Activated effector memory CD4-positive, alpha-beta T cell treated with anti-CD3 and anti-CD28 coated beads, Interleukin-2, amount 50 U/mL, for 16 hours (primary cell): ENCODE data around the gene VASN.

Experiments
- DNase-seq: peaks from one replicate; pipeline ENCODE4 v3.0.0-alpha.2; 2020

VASN gene

GRCh38 chr16:4373356-4373908 is 1.8 kb downstream of the VASN start:
- DNase-seq, result no peak

GRCh38 chr16:4373909-4374742 is 2.5 kb downstream of the VASN start:
- DNase-seq, result no peak

- no peak for DNase-seq
Measured at GRCh38 chr16:4375717-4376116, 4.1 kb downstream of the VASN start.

DNA sequence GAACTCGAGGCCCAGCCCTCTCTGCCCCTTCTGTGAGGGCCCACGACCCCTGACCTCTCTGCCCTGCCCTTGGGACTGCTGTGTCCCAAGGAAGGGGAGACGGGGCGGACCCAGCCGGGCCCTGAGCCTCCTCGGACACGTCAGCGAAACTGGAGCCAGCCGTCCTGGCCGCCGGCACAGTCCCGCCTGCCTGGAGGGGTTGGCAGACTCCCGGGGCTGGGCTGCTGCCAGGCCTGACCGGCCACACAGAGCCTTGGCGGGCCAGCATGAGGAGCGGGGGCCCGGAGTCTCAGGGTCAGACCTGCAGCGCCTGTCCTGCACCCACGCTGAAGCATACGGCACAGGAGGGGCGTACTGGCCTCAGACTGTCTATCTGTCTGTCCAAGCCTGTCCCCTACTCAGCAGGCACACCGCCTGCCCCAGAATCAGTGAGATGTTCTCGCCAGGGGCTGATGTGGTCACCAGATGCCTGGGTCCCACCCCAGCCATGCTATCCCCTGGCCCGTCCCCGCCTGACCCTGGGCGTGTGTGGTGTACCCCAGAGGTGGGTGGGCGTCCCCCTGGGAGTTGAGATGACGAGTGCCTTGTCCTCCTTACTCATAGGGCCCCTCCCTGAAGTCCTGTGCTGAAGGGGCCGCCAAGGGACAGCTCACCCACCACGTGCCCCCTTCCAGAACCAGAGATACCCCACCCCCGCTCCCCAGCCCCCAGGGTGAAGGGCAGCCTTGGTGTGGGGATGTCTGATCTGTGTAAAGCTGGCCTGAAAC is 4.7 kb downstream of the VASN start:
- DNase-seq, result no peak

DNA sequence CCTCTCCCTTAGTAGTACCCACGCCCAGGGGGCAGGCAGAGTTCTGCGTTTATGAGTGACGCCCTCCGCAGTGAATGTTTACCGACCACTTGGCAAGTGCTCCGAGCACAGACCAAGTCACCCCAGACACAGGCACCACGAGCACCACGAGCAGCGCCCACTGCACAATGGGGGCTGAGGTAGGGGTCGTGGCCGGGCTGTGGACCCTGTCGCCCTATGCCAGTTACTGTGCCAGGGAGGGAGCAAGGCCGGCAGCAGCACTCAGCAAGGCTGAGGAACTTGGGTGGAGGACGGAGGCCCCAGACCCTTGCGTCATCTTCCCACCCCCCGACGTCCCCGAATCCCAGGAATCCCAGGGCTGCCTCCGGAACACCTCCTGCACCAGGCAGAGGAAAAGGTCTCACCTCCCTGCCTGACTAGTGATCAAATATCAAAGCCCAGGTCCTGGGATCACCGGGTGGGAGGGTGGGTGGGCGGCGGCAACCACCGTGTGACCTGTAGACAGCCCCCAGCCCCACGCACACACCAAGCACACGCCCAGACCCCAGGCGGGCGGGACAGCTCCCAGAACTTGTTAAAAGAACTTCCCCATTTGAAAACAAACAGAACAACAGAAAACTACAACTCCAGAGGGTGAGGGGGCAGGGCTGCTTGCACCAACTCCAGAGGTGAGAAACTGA is 5.4 kb downstream of the VASN start:
- DNase-seq, result no peak

DNA sequence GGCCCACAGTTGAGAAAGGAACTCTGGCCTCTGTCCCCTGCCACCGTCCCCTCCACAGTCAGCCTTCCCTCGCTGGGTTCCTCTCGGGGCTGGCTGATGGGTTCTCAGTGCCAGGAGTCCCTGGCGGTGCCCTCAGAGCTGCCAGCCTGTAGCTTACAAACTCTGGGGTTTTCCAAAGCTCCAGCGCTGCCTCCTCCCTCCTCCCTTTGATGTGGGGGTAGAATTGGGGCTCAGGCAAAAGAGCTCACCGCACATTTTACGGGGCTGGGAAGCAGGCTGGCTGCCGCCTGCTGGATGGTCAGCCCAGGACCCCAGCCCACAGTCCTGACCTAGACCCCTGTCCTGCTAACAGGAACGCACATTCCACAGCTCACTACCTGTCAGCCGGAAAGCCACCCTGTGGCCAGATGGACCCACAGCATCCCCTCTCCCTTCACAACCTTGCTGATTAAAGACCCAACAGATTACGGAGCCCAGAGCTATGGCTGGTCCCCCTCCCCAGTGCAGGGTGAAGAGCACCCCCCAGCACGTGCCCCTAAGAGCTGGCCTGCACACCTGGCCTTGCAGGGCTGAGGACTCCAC is 6.0 kb downstream of the VASN start:
- no peak for DNase-seq

GRCh38 chr16:4378161-4378666 is 6.6 kb downstream of the VASN start:
- no peak for DNase-seq

GRCh38 chr16:4378999-4379690 is 7.5 kb downstream of the VASN start:
- no peak for DNase-seq

- DNase-seq, result no peak
Measured at GRCh38 chr16:4380119-4381063, 8.7 kb downstream of the VASN start.

DNA sequence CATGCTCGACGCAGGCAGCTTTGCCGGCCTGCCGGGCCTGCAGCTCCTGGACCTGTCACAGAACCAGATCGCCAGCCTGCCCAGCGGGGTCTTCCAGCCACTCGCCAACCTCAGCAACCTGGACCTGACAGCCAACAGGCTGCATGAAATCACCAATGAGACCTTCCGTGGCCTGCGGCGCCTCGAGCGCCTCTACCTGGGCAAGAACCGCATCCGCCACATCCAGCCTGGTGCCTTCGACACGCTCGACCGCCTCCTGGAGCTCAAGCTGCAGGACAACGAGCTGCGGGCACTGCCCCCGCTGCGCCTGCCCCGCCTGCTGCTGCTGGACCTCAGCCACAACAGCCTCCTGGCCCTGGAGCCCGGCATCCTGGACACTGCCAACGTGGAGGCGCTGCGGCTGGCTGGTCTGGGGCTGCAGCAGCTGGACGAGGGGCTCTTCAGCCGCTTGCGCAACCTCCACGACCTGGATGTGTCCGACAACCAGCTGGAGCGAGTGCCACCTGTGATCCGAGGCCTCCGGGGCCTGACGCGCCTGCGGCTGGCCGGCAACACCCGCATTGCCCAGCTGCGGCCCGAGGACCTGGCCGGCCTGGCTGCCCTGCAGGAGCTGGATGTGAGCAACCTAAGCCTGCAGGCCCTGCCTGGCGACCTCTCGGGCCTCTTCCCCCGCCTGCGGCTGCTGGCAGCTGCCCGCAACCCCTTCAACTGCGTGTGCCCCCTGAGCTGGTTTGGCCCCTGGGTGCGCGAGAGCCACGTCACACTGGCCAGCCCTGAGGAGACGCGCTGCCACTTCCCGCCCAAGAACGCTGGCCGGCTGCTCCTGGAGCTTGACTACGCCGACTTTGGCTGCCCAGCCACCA is 9.7 kb downstream of the VASN start:
- DNase-seq, result no peak

DNA sequence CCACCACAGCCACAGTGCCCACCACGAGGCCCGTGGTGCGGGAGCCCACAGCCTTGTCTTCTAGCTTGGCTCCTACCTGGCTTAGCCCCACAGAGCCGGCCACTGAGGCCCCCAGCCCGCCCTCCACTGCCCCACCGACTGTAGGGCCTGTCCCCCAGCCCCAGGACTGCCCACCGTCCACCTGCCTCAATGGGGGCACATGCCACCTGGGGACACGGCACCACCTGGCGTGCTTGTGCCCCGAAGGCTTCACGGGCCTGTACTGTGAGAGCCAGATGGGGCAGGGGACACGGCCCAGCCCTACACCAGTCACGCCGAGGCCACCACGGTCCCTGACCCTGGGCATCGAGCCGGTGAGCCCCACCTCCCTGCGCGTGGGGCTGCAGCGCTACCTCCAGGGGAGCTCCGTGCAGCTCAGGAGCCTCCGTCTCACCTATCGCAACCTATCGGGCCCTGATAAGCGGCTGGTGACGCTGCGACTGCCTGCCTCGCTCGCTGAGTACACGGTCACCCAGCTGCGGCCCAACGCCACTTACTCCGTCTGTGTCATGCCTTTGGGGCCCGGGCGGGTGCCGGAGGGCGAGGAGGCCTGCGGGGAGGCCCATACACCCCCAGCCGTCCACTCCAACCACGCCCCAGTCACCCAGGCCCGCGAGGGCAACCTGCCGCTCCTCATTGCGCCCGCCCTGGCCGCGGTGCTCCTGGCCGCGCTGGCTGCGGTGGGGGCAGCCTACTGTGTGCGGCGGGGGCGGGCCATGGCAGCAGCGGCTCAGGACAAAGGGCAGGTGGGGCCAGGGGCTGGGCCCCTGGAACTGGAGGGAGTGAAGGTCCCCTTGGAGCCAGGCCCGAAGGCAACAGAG is 10.5 kb downstream of the VASN start:
- no peak for DNase-seq

GRCh38 chr16:4382795-4383357 is 11.2 kb downstream of the VASN start:
- no peak for DNase-seq

DNA sequence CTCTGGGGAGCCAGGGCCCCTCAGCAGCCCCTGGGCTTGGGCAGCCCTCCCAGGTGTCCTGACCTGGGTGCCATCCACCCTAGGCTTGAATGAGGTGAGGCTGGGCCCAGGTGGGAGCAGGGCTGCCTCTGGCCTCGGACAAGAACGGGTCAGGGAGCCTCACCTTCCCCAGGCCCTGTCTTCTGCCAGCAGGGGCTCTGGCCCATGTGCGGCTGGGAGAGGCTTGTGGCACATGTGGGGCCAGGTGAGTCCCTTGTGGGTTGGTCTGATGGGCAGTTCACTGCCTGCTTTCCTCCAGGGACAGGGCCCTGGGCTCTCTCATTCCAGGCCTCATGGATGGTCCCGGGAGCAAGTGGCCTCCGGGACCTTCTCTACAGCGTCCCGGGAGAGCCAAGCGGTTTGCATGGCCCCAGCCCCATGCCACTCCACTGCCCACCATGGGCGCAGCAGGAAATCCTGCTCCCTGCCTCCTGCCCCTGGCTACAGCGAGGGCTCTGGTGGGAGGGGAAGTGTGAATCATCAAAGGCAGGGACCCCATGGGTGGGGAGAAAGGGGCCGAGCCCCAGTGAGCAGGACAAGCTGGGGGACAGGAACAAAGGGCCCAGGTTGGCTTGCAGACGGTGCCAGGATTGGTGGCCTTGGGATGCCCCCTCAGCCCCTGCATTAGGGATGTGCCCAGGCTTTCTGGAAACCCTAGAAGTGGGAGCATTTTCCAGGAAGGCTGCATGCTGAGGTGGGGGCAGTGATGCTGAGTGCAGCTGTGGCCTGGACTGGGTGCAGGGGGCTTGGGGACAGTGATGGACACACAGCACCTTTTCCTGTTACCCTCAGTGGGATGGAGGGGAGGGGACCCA is 12.2 kb downstream of the VASN start:
- DNase-seq, result no peak

DNA sequence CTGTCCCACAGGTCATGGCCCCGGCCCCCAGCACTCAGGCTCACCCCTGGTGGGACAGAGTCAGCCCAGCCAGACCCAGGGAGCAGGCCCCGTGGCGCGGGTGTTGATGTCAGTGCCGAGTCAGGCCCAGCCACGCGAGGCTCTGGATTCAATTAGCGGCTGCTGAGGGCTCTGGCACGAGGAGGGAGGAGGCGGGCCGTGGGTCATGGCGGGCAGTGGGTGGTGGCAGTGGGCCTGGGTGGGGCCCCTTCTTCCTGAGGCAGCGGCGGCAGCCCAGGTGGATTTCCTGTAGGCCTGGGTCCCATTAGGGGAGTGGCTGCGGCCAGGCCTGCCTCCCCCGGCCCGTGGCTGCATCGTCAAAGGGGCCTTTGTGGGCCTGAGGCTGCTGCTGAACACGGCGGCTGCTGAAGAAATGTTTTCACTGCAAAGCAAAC is 12.9 kb downstream of the VASN start:
- DNase-seq, result no peak

DNA sequence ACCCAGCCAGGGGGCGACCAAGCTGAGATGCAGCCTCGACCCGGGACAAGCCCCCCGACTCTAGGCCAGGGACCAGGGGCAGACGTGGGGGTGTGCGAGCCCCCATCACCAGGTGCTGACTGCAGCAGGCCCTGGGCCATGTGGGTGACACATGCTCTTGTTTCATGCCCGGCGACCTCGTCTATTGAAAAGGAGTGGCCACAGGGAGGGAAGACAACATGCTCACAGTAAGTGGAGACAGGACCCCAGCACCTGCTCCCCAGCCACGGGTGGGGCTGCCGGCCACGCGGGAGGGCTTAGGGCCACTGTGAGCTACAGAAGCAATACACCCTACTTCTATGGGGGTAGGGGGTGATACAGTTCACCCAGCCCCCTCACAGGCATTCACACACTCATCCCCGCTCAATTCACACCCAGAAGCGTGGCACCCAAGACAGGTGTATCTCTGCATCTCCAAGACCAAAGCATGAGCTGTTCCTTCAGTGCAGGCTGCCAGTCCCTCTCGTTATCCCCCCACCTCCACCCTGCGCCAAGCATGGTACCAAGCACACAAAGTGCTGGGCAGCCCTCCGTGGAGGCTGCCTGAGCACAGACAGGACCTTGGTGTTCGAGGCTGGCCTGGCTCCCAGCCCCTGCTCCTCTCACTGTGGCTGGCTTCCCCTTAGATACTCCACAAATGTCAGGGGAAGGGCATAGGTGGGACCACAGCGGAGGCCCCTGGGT is 13.6 kb downstream of the VASN start:
- DNase-seq, result no peak

DNA sequence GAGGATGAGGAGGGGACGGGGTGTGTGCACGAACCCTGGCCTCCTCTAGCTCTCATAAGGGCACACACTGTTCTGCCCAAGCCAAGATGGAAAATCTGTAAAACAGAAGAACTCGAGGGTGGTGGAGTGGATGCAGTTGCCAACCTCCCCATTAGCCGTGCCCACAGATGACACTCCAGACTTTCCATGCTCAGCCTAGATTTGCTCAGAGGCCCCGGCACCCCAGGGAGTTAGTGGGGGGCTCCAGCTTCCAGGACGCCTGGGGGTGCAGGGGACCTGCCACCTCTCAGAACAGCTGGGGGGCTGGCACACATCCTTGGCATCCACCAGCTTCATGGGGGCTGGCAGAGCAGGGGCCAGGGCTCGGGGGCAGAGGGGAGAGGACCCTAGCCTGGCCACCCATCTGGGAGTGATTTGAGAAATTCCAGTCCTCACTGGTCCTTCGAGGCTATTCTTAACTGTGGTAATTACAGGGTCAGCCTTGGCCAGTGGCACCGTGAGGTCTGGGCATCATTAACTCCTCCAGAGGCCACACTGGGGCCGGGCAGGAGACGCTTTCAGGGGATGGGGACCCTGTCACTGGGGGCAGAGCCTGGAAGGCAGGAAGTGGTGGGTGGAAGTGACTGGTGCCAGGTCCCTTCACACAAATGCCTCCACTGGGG is 14.3 kb downstream of the VASN start:
- DNase-seq, result no peak
